ENCODE data around the gene MSLN.

The MSLN gene

DNA sequence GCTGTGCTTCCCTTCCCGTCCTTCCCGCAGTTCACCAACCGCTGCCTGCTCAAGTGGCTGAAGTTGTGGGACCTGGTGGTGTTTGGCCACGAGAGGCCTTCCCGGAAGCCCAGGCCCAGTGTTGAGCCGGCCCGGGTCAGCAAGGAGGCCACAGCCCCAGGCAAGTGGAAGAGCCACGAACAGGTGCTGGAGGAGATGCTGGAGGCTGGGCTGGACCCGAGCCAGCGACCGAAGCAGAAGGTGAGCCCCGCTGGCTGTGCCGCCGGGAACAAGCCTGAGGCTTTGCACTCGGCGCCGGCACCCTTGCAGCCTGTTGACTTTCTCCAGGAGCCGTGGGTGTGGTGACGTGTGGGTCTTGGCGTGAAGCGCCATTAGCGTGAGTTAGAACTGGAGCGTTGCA is 30.6 kb downstream of the MSLN start:
- DNase-seq (ENCODE audit: low read depth): no peak

DNA sequence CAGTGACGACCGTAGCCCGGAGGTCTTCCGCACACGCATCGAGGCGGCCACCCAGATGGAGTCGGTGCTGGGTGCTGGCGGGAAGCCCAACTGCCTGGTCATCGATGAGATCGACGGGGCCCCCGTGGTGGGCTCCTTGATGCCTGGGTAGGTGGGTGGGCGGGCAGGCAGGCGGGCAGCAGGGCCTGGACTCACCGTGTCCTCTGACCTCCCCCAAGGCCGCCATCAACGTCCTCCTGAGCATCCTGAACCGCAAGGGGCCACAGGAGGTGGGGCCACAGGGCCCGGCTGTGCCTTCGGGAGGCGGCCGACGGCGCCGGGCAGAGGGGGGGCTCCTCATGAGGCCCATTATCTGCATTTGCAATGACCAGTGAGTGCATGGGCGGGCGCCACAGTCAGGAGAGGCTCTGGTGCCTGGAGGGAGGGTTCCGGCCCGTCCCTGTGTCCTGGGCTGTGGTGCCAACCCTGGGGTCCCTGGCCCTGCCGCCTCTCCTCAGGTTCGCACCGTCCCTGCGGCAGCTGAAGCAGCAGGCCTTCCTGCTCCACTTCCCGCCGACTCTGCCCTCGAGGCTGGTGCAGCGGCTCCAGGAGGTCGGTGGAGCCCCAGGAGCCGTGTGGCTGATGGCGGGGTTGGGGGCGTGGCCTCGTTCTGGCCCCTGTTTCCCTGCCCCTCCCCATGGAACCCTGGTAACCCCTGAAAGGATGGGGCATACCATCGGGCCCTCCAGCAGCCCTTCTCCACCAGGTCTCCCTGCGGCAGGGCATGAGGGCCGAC is 31.9 kb downstream of the MSLN start:
- no peak for DNase-seq (ENCODE audit: low read depth)

DNA sequence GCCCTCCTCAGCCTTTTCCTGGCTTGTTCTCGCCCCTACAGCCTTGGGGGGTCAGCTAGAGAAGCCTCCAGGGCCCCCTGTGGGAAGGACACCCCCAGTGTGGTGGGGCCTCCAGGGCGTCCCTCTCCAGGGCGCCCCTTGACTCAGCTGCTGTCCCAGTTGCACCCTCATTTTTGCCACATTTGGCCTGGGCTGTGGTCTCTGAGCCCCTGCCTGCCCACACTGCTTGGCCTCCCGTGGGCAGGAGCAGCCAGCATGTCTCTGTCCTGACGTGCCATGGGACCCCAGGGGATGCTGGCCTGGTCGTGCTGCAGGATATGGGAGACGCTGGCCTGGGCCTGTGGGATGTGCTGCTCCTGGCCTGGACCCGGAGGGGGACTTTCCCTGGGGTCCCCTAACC is 32.9 kb downstream of the MSLN start:
- no peak for DNase-seq (ENCODE audit: low read depth)

DNA sequence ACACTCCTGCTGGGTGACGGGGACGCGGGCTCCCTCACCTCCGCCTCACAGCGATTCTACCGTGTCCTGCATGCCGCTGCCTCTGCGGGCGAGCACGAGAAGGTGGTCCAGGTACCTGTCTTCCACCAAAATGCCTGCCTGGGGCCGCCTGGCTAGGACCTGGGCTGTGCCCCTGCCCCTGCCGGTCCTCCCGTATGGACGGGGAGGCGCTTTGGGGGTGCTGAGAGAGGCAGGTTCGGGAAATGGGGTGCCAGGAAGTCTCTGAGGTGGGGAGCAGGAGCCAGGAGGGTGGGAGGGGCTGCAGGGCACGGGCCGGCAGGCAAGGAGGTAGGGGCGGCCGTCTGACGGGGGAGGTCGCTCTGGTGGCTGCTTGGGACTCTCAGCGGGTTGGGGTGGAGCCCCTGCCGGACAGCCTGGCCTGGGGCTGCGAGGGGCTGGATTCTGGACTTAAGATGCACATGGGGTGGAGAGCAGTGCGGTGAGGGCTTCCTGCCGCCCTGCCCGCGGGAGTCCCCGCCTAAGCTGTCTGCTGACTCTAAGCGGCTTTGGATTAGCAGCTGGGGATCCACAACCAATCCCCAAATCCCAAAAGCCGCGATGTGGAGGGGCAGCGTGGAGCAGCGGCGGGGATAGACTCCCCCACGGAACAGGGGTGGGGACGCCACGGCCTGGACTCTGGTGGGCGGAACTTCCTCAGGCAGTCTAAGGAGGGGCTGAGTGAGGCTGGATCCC is 33.7 kb downstream of the MSLN start:
- no peak for DNase-seq (ENCODE audit: low read depth)

DNA sequence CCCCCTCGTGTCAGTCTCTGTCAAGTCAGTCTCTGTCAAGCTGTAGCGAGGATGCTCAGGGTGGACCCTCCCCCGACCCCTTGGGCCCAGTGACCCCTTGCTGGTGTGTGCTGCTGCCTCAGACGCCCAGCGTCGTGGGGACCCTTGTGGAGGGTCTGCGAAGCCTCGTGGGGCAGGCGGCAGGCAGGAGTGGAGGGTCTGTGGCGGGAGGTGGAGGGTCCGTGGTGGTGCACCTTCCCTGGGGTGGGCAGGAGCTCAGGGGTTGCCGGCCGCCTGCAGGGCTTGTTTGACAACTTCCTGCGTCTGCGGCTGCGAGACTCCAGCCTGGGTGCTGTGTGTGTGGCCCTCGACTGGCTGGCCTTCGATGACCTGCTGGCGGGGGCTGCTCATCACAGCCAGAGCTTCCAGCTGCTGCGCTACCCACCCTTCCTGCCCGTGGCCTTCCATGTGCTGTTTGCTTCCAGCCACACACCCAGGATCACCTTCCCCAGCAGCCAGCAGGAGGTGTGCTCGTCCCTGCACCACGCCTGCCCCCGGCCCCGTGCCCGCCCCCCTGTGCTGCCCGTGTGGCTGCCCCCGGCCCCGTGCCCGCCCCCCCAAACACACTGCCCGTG is 34.4 kb downstream of the MSLN start:
- no peak for DNase-seq (ENCODE audit: low read depth)

DNA sequence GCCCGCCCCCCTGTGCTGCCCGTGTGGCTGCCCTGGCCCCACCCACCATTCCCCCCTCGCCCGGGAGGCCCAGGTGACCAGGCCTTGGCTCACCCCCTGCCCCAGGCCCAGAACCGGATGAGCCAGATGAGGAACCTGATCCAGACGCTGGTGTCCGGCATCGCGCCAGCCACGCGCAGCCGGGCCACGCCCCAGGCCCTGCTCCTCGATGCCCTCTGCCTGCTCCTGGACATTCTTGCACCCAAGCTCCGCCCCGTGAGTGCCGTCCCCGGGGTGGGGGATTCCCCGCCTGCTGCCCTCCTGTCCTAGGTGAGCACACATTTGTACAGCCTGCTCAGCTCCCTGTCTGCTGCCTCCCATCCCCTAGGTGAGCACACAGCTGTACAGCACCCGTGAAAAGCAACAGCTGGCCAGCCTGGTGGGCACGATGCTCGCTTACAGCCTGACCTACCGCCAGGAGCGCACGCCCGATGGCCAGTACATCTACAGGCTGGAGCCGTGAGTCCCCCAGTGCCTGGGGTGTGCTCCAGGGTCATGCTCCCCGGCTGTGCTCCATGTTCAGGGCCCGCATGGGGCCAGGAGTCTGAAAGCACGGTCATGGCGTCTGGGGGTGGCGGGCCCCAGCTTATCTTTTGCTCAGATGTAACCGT is 35.2 kb downstream of the MSLN start:
- no peak for DNase-seq (ENCODE audit: low read depth)

DNA sequence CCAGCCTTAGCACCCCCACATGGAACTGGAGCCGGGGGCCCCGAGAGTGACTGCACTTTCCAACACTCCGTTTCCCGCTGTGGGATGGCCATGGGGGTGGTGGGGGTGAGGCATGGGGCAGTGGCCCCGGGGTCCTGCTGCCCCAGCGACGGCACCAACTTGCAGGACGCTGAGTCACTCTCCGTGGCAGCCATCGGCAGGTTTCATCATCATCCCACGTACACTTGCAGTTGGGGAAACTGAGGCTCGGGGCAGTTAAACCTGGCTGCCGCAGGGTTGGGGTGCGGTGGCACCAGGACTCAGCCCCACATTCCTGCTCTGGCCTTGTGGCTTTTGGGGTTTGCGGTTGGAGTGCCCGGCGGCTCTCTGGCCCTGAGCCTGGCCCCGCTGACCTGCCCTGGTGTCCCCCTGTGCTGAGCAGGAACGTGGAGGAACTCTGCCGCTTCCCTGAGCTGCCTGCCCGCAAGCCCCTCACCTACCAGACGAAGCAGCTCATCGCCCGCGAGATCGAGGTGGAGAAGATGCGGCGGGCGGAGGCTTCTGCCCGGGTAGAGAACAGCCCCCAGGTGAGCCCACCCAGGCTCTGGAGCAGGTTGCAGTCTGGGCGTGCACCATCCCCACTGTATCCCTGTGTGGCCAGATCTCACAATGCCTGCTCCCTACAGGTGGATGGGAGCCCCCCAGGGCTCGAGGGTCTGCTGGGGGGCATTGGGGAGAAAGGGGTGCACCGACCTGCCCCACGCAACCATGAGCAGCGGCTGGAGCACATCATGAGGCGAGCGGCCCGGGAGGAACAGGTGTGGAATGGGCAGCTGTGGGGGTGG is 36.0 kb downstream of the MSLN start:
- DNase-seq (ENCODE audit: low read depth): no peak

DNA sequence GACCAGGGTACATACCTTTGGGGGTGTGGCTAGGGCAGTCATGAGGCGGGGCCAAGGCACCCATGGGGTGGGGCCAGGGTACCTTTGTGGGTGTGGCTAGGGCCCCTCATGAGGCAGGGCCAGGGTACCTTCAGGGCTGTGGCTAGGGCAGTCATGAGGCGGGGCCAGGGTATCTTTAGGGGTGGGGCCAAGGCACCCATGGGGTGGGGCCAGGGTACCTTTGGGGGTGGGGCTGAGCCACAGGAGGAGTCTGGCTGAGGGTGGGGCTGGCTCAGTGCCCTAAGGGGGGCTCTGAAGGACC is 36.5 kb downstream of the MSLN start:
- no peak for DNase-seq (ENCODE audit: low read depth)

DNA sequence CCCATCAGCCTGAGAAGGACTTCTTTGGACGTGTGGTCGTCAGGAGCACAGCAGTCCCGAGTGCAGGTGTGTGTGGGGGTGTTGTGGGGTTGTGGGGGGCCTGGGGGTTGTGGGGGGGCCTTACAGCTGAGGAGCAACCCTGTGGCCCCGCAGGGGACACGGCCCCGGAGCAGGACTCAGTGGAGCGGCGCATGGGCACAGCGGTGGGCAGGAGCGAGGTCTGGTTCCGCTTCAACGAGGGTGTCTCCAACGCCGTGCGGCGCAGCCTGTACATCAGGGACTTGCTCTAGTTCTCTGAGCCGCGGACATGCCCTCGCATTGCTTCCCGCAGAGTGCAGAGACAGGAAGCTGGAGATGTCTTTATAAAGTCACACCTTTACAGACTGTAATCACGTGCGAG is 37.2 kb downstream of the MSLN start:
- DNase-seq (ENCODE audit: low read depth): no peak

DNA sequence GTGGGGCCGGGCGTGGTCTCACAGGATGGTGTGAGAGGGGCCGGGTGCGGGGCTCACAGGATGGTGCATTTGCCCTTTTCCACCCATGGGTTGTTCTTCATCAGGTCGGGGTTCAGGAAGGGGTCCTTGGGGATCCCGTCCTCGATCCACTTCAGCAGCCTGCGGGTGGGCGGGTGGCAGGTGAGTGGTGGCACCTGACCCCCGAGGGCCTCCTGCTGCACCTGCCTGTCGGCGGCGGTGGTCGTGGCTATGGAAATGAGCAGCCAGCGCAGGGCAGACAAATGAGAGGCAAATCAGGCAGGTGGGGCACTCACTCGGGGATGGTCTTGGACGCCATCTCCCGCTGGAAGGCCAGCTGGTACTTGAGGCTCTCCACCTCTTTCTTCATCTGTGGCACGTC is 38.1 kb downstream of the MSLN start:
- no peak for DNase-seq (ENCODE audit: low read depth)

DNA sequence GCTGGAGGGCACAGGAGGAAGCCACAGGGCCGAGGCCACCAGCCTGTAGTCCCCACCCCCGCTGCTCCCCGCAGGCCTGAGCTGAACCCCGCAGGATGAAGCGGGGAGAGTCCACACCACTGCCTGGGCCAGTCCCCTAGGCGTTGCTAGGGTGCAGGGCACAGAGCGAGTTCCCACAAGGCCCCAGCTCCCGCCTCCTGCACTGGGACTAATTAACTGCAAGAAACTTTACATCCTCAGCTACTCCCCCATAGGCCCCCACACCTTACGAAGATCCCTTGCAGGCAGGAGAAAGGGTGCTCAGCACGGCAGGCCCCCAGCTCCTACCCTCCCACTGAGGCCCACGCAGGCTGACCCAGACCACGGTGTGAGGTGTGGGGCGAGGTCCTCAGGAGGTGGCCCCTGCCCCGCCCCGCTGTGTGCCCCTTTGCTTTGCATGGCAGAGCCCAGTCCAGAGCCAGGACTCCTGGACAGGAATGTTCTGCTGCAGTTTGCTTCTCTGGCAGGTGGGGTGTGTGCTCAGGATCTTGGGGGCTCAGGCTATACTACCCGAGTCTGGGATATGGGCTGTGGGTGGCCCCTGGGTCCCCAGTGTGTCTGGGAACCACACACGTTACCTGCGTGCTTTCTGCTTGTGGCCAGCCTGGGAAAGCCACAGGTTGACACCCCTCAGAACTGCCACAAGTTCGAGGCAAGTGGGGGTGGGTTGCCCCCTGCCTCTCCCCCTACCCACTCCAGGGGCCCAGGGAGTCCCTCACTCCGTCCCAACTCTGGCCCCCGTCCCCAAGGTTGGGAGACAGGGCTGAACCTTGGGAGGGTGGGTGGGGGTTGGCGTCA is 38.8 kb downstream of the MSLN start:
- no peak for DNase-seq (ENCODE audit: low read depth)

DNA sequence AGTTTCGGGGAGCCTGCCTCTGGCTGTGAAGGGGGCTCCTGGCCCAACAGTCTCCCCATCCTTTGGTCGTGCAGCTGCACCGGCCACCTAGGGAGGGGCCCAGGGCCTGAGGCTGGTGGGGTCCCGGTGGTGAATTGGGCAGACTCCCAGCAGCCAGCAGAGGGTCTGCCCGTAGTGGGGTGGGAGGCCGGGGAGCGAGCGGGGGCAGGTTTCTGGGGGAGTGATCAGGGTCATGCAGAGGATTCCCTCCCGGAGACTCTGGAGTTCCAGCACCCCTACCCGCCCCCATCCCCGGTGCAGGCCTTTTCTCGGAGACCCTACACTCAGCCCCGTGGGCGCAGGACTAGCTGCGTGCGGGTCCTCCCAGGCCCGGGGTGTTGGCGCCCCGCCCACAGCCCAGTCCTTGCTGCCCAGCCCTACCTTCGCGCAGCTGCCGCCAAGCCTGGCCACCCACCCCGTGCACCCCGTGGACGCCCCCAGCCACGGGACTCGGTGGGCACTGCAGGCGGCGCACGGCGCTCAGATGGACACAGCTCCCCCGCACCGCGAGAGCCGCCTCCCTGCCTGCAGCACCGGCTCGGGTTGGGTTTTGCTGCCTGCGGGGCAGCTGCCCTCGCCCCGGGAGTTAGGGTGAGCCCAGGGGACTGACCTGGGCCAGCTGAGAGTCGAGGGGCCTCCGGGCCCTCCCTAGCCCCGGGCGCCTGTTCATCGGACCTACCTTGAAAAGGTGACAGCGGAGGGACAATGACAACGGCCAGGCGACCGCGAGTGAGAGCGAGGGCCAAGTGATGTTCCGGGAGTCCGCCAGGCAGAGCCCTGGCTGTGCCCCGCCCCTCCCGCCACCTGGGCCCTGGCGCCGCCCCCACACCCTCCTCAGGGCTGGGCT is 39.7 kb downstream of the MSLN start, which contains the start of gene GNG13:
GNG13 (minus strand) TSS at position 787 of the 886 bp plus-strand sequence. CDS start 1,657 bp downstream, outside the sequence.
- no peak for DNase-seq (ENCODE audit: low read depth)

DNA sequence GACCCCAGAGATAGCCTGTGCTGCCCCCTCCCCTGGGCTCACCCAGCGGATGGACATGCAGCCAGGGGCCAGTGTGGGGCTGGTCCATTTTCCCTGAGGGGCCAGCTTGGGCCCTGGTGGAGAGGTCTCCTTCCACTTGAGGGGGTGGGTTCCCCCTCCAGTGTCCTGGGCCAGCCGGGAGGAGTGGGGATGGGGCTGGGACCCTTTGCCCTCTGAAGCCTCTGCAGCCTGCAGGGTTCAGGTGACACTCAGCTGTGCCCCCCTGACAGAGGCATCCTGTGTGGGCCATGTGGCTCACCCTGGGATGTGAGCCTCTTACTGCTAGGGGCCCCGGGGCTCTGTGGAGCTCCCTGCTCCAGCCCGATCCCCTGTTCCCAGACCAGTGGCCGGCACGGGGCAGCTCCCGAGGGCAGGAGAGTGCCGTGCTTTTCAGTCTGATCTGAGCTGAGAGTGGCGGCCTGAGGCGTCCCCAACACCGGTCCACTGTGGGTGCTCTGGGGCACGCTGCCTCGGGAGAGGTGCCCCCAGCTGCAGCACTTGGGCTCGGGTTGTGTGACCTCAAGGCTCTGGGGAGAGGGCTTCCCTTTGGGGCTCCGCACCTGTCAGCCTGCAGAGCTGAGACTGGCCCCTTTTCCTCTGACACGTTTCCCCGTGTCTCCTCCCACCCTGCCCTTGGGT is 40.4 kb downstream of the MSLN start:
- no peak for DNase-seq (ENCODE audit: low read depth)

DNA sequence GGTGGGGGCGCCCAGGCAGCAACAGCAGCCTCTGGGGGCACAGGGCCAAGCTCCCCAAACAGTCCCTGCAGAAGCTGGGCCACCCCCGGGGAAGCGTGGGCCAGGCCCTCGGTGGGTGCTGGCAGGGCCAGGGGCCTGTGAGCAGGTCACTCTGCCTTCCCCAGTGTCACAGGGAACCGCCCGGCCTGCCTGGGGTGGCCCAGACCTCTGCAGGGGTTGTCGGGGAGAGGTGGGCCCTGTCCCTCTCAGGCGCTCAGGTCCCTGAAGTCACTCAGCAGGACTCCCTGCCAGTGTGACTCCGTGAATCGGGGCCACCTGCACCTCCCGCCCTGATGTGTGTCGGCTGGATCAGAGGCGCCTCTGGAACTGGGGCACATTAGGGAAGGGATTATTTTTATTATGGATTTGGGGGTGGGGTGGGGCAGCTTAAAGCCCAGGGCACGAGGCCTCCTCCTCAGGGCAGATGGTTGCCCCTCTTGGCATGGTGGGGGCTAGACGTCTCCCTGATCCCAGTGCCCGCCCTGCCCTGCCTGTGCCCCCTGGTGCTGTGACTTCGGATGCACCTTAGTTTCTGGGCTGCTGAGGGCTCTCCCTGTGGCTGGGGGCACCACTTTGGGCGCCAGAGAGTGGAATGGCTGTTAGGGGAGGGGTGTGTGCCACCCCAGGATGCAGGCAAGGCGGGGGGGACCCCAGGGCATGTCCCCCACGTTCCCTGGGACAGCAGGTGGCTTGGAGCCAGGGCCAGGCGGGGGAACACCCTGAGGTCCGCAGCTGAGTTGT is 41.2 kb downstream of the MSLN start:
- DNase-seq (ENCODE audit: low read depth): no peak

DNA sequence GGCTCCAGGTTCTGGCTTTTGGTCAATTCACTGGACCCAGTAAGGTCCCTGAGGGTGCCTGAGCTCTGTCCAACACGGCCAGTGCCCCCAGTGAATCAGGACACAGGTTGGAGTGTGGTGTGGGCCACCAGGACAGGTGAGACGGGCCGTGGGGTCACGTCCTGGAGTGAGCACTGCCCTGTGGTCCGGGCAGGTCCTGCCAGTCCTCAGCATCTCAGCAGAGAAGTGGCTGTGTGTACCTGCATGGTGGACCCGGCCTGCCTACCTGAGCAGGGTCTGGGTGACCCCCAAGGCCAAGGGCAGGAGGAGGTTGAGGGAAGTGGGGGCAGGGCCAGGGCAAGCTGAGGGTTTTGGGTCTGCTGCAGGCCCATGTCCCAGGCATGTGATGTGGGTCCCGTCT is 41.9 kb downstream of the MSLN start:
- DNase-seq (ENCODE audit: low read depth): no peak

DNA sequence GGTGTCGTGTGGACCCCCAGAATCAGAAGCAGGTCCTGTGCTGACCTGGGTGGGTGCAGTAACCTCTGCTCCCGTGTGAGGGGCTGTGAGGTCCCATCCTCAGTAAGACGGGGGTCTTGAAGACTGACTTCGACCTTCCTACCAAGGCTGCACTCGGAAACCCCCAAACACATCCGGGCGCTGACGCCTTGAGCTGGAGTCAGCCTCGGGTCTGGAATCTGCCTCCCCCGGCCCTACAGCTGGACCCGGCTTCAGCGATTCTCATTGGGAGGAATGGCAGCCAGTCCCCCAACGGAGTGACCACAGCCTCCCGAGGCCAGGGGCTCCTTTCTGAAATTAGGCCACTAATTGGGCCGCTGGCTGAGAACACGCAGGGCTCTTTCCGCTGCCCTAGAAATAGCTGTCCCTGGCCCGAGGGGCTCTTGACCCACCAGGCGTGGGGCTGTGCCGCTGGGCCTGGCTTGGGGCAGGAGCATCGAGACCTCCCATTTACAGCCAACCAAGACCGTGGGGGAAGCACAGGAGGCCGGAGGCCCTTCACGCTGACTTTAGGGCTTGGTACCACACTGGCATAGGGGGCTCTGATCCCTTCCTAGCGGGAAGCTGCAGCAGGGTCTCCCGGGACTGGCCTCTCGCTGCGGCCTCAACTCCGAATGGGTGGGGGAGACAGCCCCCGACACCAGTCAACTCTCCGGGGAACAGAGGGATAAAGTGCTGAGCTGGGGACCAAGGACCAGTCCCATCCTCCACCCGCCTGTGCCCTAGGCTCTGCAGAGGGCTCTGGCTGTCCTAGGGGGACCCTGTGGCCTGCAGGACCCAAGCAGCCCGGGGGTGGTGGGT is 42.6 kb downstream of the MSLN start:
- DNase-seq (ENCODE audit: low read depth): no peak

DNA sequence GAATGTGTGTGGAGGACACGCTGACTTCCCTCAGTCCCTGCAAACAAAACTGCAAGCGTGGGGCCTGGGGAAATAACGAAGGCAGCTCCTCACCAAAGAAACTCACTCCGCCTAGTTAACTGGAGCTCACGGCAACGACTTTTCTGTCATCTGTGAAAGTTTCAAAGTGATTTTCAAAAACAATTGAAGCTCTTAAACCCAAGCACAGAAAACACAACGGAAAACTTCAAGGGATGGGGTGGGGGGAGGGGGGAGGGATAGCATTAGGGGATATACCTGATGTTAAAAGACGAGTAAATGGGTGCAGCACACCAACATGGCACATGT is 43.2 kb downstream of the MSLN start:
- no peak for DNase-seq (ENCODE audit: low read depth)

All from T follicular helper cell (primary cell).